ENCODE data around the gene DTL. TPM values are rescaled to one million over a fixed set of nuclear protein-coding genes. Genes with fewer than 3 reads are reported as not detected.

Gene DTL
- total RNA-seq, 2 experiments from 2014 or later, result 86.2 to 97.2 TPM

DNA sequence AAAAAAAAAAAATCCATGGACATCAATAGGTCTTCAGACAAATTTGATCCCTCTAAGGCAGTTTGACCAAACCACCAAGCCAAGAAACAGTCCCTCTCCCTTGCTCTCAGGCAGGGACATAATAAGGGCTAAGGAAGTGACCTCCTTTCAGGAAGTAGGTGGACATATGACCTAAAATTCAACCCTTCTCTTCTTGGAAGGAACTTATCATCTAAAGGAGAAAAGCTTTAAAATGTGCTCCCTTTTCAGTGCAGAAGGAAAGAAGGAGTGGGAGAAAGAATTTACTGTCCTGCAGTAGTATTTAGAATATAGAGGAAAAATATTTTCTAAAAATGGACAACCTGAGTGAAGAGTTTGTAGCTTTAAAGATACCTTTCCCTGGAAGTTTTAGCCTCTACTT, 118.1 kb downstream of the DTL start:
- Mint-ChIP-seq H3K4me1 (peaks cover under 1% of the 10 kb centered on the region), H3K27ac (no peak overlapping the region)

More for the DNA sequence above, 118.1 kb downstream of the DTL start:
- Mint-ChIP-seq H3K9me3 (ENCODE audit: low read depth) (no peaks in the 10 kb centered on the region), H3K36me3 (peaks cover 2% of the 10 kb centered on the region), H3K27me3 (peaks cover 3% of the 10 kb centered on the region), H3K4me3 (no peak overlapping the region)
- no peak for DNase-seq
- CTCF ChIA-PET, result no interaction called here
- no peak for ATAC-seq

Small RNAs within 50 kb of the gene (microRNA-seq; reads per million reads assigned to microRNA genes)
- gene MIR3122, result not detected

Other genes starting within 250 kb of the DTL start
- 10 to 100 TPM; 23.8 to 42.7 TPM for gene LPGAT1, start 205.0 kb upstream of the DTL start, total RNA-seq
- gene INTS7, start 191 bp upstream of the DTL start, total RNA-seq, result 10 to 100 TPM; 31.7 to 32.8 TPM
- gene PPP2R5A, start 249.7 kb downstream of the DTL start, total RNA-seq, result 10 to 100 TPM; 42.7 to 44.0 TPM

Data from activated CD8-positive, alpha-beta memory T cell treated with anti-CD3 and anti-CD28 coated beads, Interleukin-2, amount 10 ng/mL, durations not matched to agents 7 days and 5 days (primary cell).